ENCODE results near the gene WRAP73. TPM values are rescaled to one million over a fixed set of nuclear protein-coding genes. Genes with fewer than 3 reads are reported as not detected.

The WRAP73 gene
- total and polyA plus RNA-seq, 2 experiments from 2014 or later, result 14.7 to 28.8 TPM

GRCh38 chr1:3593745-3594144, 56.2 kb downstream of the WRAP73 start:
- Histone ChIP-seq H3K4me1 (ENCODE audit: insufficient read depth) (peaks cover 11% of the 10 kb centered on the region), H3K4me2 (no peak overlapping the region), H2AFZ (no peak overlapping the region), H3K27ac (no peak overlapping the region), H3K4me3 (no peak overlapping the region), H3K9me3 (ENCODE audit: low read depth) (no peaks in the 10 kb centered on the region), H3K79me2 (no peaks in the 10 kb centered on the region), H3K27me3 (no peaks in the 10 kb centered on the region), H4K20me1 (ENCODE audit: insufficient read depth, poor library complexity, severe bottlenecking) (no peaks in the 10 kb centered on the region), H3K9me2 (replicated peaks; ENCODE audit: insufficient read depth) (no peaks in the 10 kb centered on the region), H3K36me3 (replicated peaks; ENCODE audit: insufficient read depth, low read depth) (no peaks in the 10 kb centered on the region)
- TF ChIP-seq EZH2phosphoT487 (IDR thresholded peaks at IDR 0.05; ENCODE audit: low read depth, severe bottlenecking, unreplicated experiment), result no peak
- TF ChIP-seq, protein P1, sequence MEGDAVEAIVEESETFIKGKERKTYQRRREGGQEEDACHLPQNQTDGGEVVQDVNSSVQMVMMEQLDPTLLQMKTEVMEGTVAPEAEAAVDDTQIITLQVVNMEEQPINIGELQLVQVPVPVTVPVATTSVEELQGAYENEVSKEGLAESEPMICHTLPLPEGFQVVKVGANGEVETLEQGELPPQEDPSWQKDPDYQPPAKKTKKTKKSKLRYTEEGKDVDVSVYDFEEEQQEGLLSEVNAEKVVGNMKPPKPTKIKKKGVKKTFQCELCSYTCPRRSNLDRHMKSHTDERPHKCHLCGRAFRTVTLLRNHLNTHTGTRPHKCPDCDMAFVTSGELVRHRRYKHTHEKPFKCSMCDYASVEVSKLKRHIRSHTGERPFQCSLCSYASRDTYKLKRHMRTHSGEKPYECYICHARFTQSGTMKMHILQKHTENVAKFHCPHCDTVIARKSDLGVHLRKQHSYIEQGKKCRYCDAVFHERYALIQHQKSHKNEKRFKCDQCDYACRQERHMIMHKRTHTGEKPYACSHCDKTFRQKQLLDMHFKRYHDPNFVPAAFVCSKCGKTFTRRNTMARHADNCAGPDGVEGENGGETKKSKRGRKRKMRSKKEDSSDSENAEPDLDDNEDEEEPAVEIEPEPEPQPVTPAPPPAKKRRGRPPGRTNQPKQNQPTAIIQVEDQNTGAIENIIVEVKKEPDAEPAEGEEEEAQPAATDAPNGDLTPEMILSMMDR (IDR thresholded peaks at IDR 0.05; ENCODE audit: poor library complexity), result no peak
- no peak for TF ChIP-seq EZH2 (IDR thresholded peaks at IDR 0.05; ENCODE audit: borderline replicate concordance)
- DNase-seq (ENCODE audit: low spot score), result no peak
- WGBS (ENCODE audit: low lambda C conversion rate, missing lambda C conversion rate), result 90% methylated on average over 9 of the region's 10 CpGs

DNA sequence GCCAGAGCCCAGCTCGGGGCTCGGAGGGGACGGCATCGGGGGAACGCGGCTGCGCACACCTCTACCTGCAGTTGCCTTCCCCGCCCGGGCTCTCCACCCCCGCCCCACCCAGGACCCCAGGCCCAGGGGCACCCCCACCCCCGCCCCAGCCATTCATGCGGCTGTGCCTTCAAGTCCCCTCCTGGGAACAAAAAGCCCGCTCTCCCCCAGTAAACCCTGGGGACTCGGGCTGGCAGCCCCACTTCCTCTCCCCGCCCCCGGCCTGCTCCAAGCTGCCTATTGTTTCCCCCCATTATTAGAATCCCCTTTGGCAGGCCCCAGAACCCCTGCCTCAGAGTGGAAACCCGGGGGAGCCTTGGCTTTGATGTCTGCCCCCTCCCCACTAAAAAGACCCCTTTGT, 56.6 kb downstream of the WRAP73 start:
- Histone ChIP-seq H3K4me2 (no peak overlapping the region), H3K27me3 (no peaks in the 10 kb centered on the region), H3K79me2 (no peaks in the 10 kb centered on the region), H3K36me3 (replicated peaks; ENCODE audit: insufficient read depth, low read depth) (no peaks in the 10 kb centered on the region), H3K9me3 (ENCODE audit: low read depth) (no peaks in the 10 kb centered on the region), H3K4me1 (ENCODE audit: insufficient read depth) (peaks cover 7% of the 10 kb centered on the region), H3K4me3 (no peak overlapping the region), H2AFZ (no peak overlapping the region), H4K20me1 (ENCODE audit: insufficient read depth, poor library complexity, severe bottlenecking) (no peaks in the 10 kb centered on the region), H3K27ac (no peak overlapping the region), H3K9me2 (replicated peaks; ENCODE audit: insufficient read depth) (no peaks in the 10 kb centered on the region)
- TF ChIP-seq EZH2phosphoT487 (IDR thresholded peaks at IDR 0.05; ENCODE audit: low read depth, severe bottlenecking, unreplicated experiment) (no peak), EZH2 (IDR thresholded peaks at IDR 0.05; ENCODE audit: borderline replicate concordance) (no peak)
- TF ChIP-seq, protein P1 (IDR thresholded peaks at IDR 0.05; ENCODE audit: poor library complexity), result no peak
- no CpG with 5 or more reads among the region's 17 CpGs for WGBS (ENCODE audit: low lambda C conversion rate, missing lambda C conversion rate)
- DNase-seq (ENCODE audit: low spot score), result no peak

DNA sequence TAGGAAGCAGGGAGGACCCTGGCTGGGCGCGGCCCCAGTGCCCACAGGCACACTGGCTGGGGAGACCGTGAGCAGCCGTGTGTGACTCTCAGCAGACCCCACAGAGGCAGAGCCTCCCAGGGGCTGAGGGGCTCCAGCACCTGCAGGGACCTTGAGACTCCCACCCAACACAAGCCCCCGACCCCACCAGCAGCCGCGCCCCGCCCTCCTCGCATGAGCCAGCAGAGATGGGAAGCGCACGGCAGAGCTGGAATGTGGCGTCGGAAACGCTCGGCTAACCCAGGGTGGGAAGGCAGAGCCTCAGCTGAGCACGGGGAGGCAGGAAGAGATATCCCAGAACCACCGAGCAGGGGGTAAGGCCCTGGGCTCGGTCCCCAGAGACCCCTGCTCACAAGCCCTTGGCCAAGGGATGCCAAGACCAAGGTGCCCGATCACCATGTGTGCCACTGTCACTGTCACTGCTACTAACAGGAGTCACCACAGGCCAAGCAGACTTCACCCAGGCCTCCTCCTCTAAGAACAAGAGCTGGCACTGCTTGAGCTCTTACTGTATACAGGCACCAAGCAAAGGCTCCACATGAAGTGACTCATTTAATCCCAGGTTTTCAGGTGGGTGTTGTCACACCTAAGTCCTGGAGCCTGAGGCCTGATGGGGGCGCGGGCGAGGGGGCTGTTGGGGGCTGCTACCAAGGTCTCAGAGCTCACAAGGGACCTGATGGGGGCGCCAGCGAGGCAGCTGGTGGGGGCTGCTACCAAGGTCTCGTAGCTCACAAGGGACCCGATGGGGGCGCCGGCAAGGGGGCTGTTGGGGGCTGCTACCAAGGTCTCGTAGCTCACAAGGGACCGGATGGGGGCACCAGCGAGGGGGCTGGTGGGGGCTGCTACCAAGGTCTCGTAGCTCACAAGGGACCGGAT, 58.7 kb downstream of the WRAP73 start:
- no peak for DNase-seq (ENCODE audit: low spot score)

More for the DNA sequence above, 58.7 kb downstream of the WRAP73 start:
- Histone ChIP-seq H3K79me2 (no peaks in the 10 kb centered on the region), H3K27me3 (no peaks in the 10 kb centered on the region), H4K20me1 (ENCODE audit: insufficient read depth, poor library complexity, severe bottlenecking) (no peaks in the 10 kb centered on the region), H3K9me3 (ENCODE audit: low read depth) (no peaks in the 10 kb centered on the region), H3K4me1 (ENCODE audit: insufficient read depth) (no peaks in the 10 kb centered on the region), H3K9me2 (replicated peaks; ENCODE audit: insufficient read depth) (no peaks in the 10 kb centered on the region), H3K27ac (no peak overlapping the region), H3K4me2 (no peak overlapping the region), H3K4me3 (no peak overlapping the region), H3K36me3 (replicated peaks; ENCODE audit: insufficient read depth, low read depth) (no peaks in the 10 kb centered on the region), H2AFZ (no peak overlapping the region)
- TF ChIP-seq EZH2phosphoT487 (IDR thresholded peaks at IDR 0.05; ENCODE audit: low read depth, severe bottlenecking, unreplicated experiment), result no peak
- no peak for TF ChIP-seq EZH2 (IDR thresholded peaks at IDR 0.05; ENCODE audit: borderline replicate concordance)
- TF ChIP-seq, protein P1 (IDR thresholded peaks at IDR 0.05; ENCODE audit: poor library complexity), result no peak
- WGBS (ENCODE audit: low lambda C conversion rate, missing lambda C conversion rate), result 94% methylated on average over 22 of the region's 33 CpGs
